ENCODE measurements around the gene MALAT1. TPM values are rescaled to one million over a fixed set of nuclear protein-coding genes. Genes with fewer than 3 reads are reported as not detected.

The MALAT1 gene
- total and polyA plus RNA-seq, 2 of the 13 experiments (the other 11 are each of a cell fraction or from before 2014, with no cell fraction given) = 143 to 1,237 TPM

DNA sequence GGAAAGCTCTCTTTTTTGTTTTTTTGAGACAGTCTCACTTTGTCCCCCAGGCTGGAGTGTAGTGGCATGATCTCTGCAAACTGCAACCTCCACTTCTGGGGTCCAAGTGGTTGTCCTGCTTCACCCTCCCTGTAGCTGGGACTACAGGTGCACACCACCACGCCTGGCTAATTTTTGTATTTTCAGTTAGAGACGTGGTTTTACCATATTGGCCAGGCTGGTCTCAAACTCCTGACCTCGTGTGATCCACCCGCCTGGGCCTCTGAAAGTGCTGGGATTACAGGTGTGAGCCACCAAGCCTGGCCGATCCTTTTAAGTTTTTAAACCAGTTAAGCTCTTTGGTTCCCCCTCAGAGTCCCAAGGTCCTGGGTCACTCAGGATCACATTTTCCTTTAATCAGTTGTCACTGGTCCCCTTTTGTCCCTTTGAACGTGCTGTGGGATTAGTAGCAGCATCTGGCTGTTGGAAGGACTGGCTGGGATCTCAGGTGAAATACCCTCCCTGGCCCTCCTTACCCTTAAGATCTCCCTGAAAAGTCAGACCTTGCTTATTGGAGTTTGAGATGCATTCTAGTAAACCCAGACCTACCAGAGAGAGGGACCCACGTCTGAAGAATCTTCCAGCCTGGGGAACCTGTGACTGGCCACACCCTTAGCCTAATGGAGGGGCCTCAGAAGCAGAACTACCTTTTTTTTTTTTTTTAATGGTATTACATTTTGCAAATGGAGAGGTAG, 8.1 kb downstream of the MALAT1 start (continued):
- TF ChIP-seq, protein P1, sequence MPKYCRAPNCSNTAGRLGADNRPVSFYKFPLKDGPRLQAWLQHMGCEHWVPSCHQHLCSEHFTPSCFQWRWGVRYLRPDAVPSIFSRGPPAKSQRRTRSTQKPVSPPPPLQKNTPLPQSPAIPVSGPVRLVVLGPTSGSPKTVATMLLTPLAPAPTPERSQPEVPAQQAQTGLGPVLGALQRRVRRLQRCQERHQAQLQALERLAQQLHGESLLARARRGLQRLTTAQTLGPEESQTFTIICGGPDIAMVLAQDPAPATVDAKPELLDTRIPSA (CRISPR knock-in tag; IDR thresholded peaks at IDR 0.05; ENCODE audit: borderline replicate concordance) = no peak
- TF ChIP-seq ZNF441 (CRISPR knock-in tag; IDR thresholded peaks at IDR 0.05; ENCODE audit: borderline replicate concordance) (no peak), CBX5 (CRISPR knock-in tag; IDR thresholded peaks at IDR 0.05; ENCODE audit: borderline replicate concordance) (no peak), ZMYM3 (CRISPR knock-in tag; IDR thresholded peaks at IDR 0.05) (peak; percentile 58), ZNF446 (CRISPR knock-in tag; IDR thresholded peaks at IDR 0.05) (no peak), ZNF3 (CRISPR knock-in tag; IDR thresholded peaks at IDR 0.05) (no peak), ZNF337 (CRISPR knock-in tag; IDR thresholded peaks at IDR 0.05; ENCODE audit: borderline replicate concordance, low read depth) (no peak), ZC3H13 (CRISPR knock-in tag; IDR thresholded peaks at IDR 0.05) (peak; percentile 46; the same call in 1 of the 2 replicates), TAF1 (CRISPR knock-in tag; IDR thresholded peaks at IDR 0.05) (0 out of 2 replicates have a peak, but pooled peaks have one; percentile 14), EEA1 (CRISPR knock-in tag; IDR thresholded peaks at IDR 0.05; ENCODE audit: borderline replicate concordance) (no peak), HDAC1 (CRISPR knock-in tag; IDR thresholded peaks at IDR 0.05) (no peak), MLLT10 (CRISPR knock-in tag; IDR thresholded peaks at IDR 0.05) (no peak), SOX6 (IDR thresholded peaks at IDR 0.05) (no peak), SOX6 (CRISPR knock-in tag; IDR thresholded peaks at IDR 0.05) (no peak), ZNF34 (CRISPR knock-in tag; IDR thresholded peaks at IDR 0.05; ENCODE audit: borderline replicate concordance) (no peak)
- TF ChIP-seq, protein P2, sequence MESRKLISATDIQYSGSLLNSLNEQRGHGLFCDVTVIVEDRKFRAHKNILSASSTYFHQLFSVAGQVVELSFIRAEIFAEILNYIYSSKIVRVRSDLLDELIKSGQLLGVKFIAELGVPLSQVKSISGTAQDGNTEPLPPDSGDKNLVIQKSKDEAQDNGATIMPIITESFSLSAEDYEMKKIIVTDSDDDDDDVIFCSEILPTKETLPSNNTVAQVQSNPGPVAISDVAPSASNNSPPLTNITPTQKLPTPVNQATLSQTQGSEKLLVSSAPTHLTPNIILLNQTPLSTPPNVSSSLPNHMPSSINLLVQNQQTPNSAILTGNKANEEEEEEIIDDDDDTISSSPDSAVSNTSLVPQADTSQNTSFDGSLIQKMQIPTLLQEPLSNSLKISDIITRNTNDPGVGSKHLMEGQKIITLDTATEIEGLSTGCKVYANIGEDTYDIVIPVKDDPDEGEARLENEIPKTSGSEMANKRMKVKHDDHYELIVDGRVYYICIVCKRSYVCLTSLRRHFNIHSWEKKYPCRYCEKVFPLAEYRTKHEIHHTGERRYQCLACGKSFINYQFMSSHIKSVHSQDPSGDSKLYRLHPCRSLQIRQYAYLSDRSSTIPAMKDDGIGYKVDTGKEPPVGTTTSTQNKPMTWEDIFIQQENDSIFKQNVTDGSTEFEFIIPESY (CRISPR knock-in tag; IDR thresholded peaks at IDR 0.05) = no peak
- TF ChIP-seq, protein P3, sequence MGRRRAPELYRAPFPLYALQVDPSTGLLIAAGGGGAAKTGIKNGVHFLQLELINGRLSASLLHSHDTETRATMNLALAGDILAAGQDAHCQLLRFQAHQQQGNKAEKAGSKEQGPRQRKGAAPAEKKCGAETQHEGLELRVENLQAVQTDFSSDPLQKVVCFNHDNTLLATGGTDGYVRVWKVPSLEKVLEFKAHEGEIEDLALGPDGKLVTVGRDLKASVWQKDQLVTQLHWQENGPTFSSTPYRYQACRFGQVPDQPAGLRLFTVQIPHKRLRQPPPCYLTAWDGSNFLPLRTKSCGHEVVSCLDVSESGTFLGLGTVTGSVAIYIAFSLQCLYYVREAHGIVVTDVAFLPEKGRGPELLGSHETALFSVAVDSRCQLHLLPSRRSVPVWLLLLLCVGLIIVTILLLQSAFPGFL (CRISPR knock-in tag; IDR thresholded peaks at IDR 0.05) = no peak
- TF ChIP-seq, protein P4, sequence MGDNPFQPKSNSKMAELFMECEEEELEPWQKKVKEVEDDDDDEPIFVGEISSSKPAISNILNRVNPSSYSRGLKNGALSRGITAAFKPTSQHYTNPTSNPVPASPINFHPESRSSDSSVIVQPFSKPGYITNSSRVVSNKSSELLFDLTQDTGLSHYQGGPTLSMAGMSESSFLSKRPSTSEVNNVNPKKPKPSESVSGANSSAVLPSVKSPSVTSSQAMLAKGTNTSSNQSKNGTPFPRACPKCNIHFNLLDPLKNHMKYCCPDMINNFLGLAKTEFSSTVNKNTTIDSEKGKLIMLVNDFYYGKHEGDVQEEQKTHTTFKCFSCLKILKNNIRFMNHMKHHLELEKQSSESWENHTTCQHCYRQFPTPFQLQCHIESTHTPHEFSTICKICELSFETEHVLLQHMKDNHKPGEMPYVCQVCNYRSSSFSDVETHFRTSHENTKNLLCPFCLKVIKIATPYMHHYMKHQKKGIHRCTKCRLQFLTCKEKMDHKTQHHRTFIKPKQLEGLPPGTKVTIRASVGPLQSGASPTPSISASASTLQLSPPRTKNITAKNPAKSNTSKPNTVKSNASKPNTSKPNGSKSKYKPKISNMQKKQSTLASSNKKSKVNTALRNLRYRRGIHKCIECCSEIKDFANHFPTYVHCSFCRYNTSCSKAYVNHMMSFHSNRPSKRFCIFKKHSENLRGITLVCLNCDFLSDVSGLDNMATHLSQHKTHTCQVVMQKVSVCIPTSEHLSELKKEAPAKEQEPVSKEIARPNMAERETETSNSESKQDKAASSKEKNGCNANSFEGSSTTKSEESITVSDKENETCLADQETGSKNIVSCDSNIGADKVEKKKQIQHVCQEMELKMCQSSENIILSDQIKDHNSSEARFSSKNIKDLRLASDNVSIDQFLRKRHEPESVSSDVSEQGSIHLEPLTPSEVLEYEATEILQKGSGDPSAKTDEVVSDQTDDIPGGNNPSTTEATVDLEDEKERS (CRISPR knock-in tag; IDR thresholded peaks at IDR 0.05) = 0 out of 2 replicates have a peak, but pooled peaks have one; percentile 38

Measured in HepG2 (cell line).